ENCODE data around the gene SKA2. TPM values are rescaled to one million over a fixed set of nuclear protein-coding genes. Genes with fewer than 3 reads are reported as not detected.

SKA2 gene
- total and polyA plus RNA-seq, 9 of the 15 experiments (the other 6 are each of a cell fraction or from before 2014, with no cell fraction given), result 58.1 to 183 (median 133) TPM

- TF ChIP-seq ETV6 (IDR thresholded peaks at IDR 0.05; ENCODE audit: borderline replicate concordance in 1 of 2, low read depth in 2 of 2, low read length in 1 of 2) (no peak), ETV6 (CRISPR knock-in tag; IDR thresholded peaks at IDR 0.05; ENCODE audit: borderline replicate concordance) (no peak), ZNF449 (CRISPR knock-in tag; IDR thresholded peaks at IDR 0.05) (no peak), ZNF140 (CRISPR knock-in tag; IDR thresholded peaks at IDR 0.05) (no peak), GTF2E2 (tag; IDR thresholded peaks at IDR 0.05) (no peak), DNMT1 (IDR thresholded peaks at IDR 0.05) (no peak), TCF7L2 (IDR thresholded peaks at IDR 0.05; ENCODE audit: low read depth, low read length) (no peak), MXI1 (IDR thresholded peaks at IDR 0.05; ENCODE audit: low read depth, low read length) (no peak), POLR2B (IDR thresholded peaks at IDR 0.05; ENCODE audit: low read depth, partially characterized antibody) (peak; percentile 80), GTF2F1 (IDR thresholded peaks at IDR 0.05; ENCODE audit: low read depth, low read length) (no peak), HSF4 (CRISPR knock-in tag; IDR thresholded peaks at IDR 0.05; ENCODE audit: borderline replicate concordance) (no peak), ZNF23 (CRISPR knock-in tag; IDR thresholded peaks at IDR 0.05) (no peak), ATF3 (IDR thresholded peaks at IDR 0.05) (no peak), ATF3 (CRISPR knock-in tag; conservative IDR thresholded peaks at IDR 0.05) (no peak), CUX1 (CRISPR knock-in tag; IDR thresholded peaks at IDR 0.05) (no peak)
- TF ChIP-seq, protein P1, sequence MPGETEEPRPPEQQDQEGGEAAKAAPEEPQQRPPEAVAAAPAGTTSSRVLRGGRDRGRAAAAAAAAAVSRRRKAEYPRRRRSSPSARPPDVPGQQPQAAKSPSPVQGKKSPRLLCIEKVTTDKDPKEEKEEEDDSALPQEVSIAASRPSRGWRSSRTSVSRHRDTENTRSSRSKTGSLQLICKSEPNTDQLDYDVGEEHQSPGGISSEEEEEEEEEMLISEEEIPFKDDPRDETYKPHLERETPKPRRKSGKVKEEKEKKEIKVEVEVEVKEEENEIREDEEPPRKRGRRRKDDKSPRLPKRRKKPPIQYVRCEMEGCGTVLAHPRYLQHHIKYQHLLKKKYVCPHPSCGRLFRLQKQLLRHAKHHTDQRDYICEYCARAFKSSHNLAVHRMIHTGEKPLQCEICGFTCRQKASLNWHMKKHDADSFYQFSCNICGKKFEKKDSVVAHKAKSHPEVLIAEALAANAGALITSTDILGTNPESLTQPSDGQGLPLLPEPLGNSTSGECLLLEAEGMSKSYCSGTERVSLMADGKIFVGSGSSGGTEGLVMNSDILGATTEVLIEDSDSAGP (CRISPR knock-in tag; IDR thresholded peaks at IDR 0.05), result no peak
- TF ChIP-seq, protein P2, sequence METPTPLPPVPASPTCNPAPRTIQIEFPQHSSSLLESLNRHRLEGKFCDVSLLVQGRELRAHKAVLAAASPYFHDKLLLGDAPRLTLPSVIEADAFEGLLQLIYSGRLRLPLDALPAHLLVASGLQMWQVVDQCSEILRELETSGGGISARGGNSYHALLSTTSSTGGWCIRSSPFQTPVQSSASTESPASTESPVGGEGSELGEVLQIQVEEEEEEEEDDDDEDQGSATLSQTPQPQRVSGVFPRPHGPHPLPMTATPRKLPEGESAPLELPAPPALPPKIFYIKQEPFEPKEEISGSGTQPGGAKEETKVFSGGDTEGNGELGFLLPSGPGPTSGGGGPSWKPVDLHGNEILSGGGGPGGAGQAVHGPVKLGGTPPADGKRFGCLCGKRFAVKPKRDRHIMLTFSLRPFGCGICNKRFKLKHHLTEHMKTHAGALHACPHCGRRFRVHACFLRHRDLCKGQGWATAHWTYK (CRISPR knock-in tag; IDR thresholded peaks at IDR 0.05), result no peak
Observed at GRCh38 chr17:59155439-59156177, 622 bp upstream of the SKA2 start, which contains the start of gene PRR11 (continued).

All from K562 (cell line).